SK-N-SH (cell line): ENCODE results near the gene PTRH2.

Source experiments
- EZH2phosphoT487 ChIP-seq: fragments of 200-600 bp; sonication (generic); IDR thresholded peaks from 2 replicates; pipeline ENCODE4 v1.6.1; 2017; ENCODE audit warnings: low read depth, mixed run types, mild to moderate bottlenecking, antibody characterized with exemption, moderate library complexity, borderline replicate concordance
- JUND ChIP-seq: IDR thresholded peaks from 2 replicates; pipeline ENCODE4 v1.4.0; 2012
- POLR2AphosphoS5 ChIP-seq: IDR thresholded peaks from 2 replicates; pipeline ENCODE4 v1.6.1; 2012; ENCODE audit warnings: low read depth, low read length
- REST ChIP-seq: IDR thresholded peaks from 2 replicates; pipeline ENCODE4 v1.6.1; 2012; ENCODE audit warnings: mild to moderate bottlenecking, low read depth, low read length, moderate library complexity
- RFX5 ChIP-seq: IDR thresholded peaks from 2 replicates; pipeline ENCODE4 v1.6.1; 2012; ENCODE audit warnings: mild to moderate bottlenecking, improper control_type of control experiment, low read length

GRCh38 chr17:59752922-59753321 lies 45.7 kb upstream of the PTRH2 start:
- no peak for TF ChIP-seq REST
- no peak for TF ChIP-seq EZH2phosphoT487
- no peak for TF ChIP-seq JUND
- no peak for TF ChIP-seq POLR2AphosphoS5
- TF ChIP-seq RFX5, result no peak
